ENCODE data around the gene FAM162A.

FAM162A gene

GRCh38 chr3:122414391-122414790, 30.4 kb downstream of the FAM162A start:
- no peak for TF ChIP-seq TAF1 (IDR thresholded peaks at IDR 0.05; ENCODE audit: borderline replicate concordance, insufficient read depth, low read length)
- no peak for TF ChIP-seq POLR2AphosphoS5 (IDR thresholded peaks at IDR 0.05; ENCODE audit: low read depth, low read length)
- TF ChIP-seq REST (IDR thresholded peaks at IDR 0.05; ENCODE audit: insufficient read depth in 1 of 2, low read depth in 2 of 2, low read length in 2 of 2): no peak
- TF ChIP-seq FOXP2 (optimal IDR thresholded peaks at IDR 0.05; ENCODE audit: borderline replicate concordance, extremely low read depth, extremely low read length, insufficient read depth): no peak
- no peak for TF ChIP-seq SIN3A (IDR thresholded peaks at IDR 0.05; ENCODE audit: borderline replicate concordance, insufficient read depth, low read length)

GRCh38 chr3:122415104-122415744, 31.2 kb downstream of the FAM162A start:
- no peak for TF ChIP-seq SIN3A (IDR thresholded peaks at IDR 0.05; ENCODE audit: borderline replicate concordance, insufficient read depth, low read length)
- TF ChIP-seq REST (IDR thresholded peaks at IDR 0.05; ENCODE audit: insufficient read depth in 1 of 2, low read depth in 2 of 2, low read length in 2 of 2): no peak
- no peak for TF ChIP-seq POLR2AphosphoS5 (IDR thresholded peaks at IDR 0.05; ENCODE audit: low read depth, low read length)
- TF ChIP-seq FOXP2 (optimal IDR thresholded peaks at IDR 0.05; ENCODE audit: borderline replicate concordance, extremely low read depth, extremely low read length, insufficient read depth): no peak
- TF ChIP-seq TAF1 (IDR thresholded peaks at IDR 0.05; ENCODE audit: borderline replicate concordance, insufficient read depth, low read length): no peak

- TF ChIP-seq TAF1 (IDR thresholded peaks at IDR 0.05; ENCODE audit: borderline replicate concordance, insufficient read depth, low read length): peak; percentile 53; the same call in 1 of the 2 replicates
- peak; percentile 93; the same call in 1 of the 2 replicates for TF ChIP-seq SIN3A (IDR thresholded peaks at IDR 0.05; ENCODE audit: borderline replicate concordance, insufficient read depth, low read length)
- no peak for TF ChIP-seq REST (IDR thresholded peaks at IDR 0.05; ENCODE audit: insufficient read depth in 1 of 2, low read depth in 2 of 2, low read length in 2 of 2)
- TF ChIP-seq FOXP2 (optimal IDR thresholded peaks at IDR 0.05; ENCODE audit: borderline replicate concordance, extremely low read depth, extremely low read length, insufficient read depth): no peak
- peak; percentile 97 for TF ChIP-seq POLR2AphosphoS5 (IDR thresholded peaks at IDR 0.05; ENCODE audit: low read depth, low read length)
These were observed 32.0 kb downstream of the FAM162A start, which contains the start of gene WDR5B for GRCh38 chr3:122415762-122416654. TSS of gene WDR5B (minus strand) at chr3:122416062. CDS start at chr3:122415528, 534 bp downstream.

- TF ChIP-seq SIN3A (IDR thresholded peaks at IDR 0.05; ENCODE audit: borderline replicate concordance, insufficient read depth, low read length) (no peak), TAF1 (IDR thresholded peaks at IDR 0.05; ENCODE audit: borderline replicate concordance, insufficient read depth, low read length) (no peak), POLR2AphosphoS5 (IDR thresholded peaks at IDR 0.05; ENCODE audit: low read depth, low read length) (no peak), REST (IDR thresholded peaks at IDR 0.05; ENCODE audit: insufficient read depth in 1 of 2, low read depth in 2 of 2, low read length in 2 of 2) (no peak)
These were observed 33.0 kb downstream of the FAM162A start for GRCh38 chr3:122416966-122417365.
